ENCODE results near the gene SRCAP. TPM values are rescaled to one million over a fixed set of nuclear protein-coding genes. Genes with fewer than 3 reads are reported as not detected.

SRCAP gene
- total RNA-seq, 1 donor from 2014 or later, result 91.6 TPM

GRCh38 chr16:30787613-30788378 lies 88.8 kb downstream of the SRCAP start:
- intact Hi-C loops (cut with micrococcal nuclease), result no loop called here
- H3K4me3 Mint-ChIP-seq, result peak overlapping the region; percentile 83
- H3K27ac Mint-ChIP-seq, result no peak overlapping the region
- no peak for DNase-seq
- no peaks in the 10 kb centered on the region for H3K9me3 Mint-ChIP-seq
- peaks cover 4% of the 10 kb centered on the region for H3K4me1 Mint-ChIP-seq
- peaks cover 30% of the 10 kb centered on the region for H3K27me3 Mint-ChIP-seq
- no peaks in the 10 kb centered on the region for H3K36me3 Mint-ChIP-seq (ENCODE audit: low read depth)

Other genes starting within 250 kb of the SRCAP start
- gene ITGAL, start 226.4 kb upstream of the SRCAP start, total RNA-seq, result 264 and 267 TPM in 2 replicates
- 12.9 and 14.8 TPM in 2 replicates for gene ZNF768, start 172.6 kb upstream of the SRCAP start, total RNA-seq
- gene ZNF747, start 164.3 kb upstream of the SRCAP start, total RNA-seq, result 10.5 and 13.6 TPM in 2 replicates
- gene ZNF764, start 140.8 kb upstream of the SRCAP start, total RNA-seq, result 13.9 and 14.9 TPM in 2 replicates
- 6.6 and 8.0 TPM in 2 replicates for gene ZNF688, start 127.5 kb upstream of the SRCAP start, total RNA-seq
- gene ZNF785, start 113.5 kb upstream of the SRCAP start, total RNA-seq, result 17.1 and 17.8 TPM in 2 replicates
- gene ZNF689, start 88.8 kb upstream of the SRCAP start, total RNA-seq, result 14.0 and 14.6 TPM in 2 replicates
- gene PRR14, start 48.2 kb upstream of the SRCAP start, total RNA-seq, result 82.2 and 86.7 TPM in 2 replicates
- gene FBRS, start 40.7 kb upstream of the SRCAP start, total RNA-seq, result 121 and 124 TPM in 2 replicates
- gene PHKG2, start 49.3 kb downstream of the SRCAP start, total RNA-seq, result 39.5 and 41.0 TPM in 2 replicates
- 4.0 and 4.2 TPM in 2 replicates for gene CFAP119, start 62.9 kb downstream of the SRCAP start, total RNA-seq
- gene RNF40, start 63.2 kb downstream of the SRCAP start, total RNA-seq, result 95.4 and 100 TPM in 2 replicates
- 2.5 and 2.6 TPM in 2 replicates for gene ZNF629, start 88.0 kb downstream of the SRCAP start, total RNA-seq
- gene BCL7C, start 194.9 kb downstream of the SRCAP start, total RNA-seq, result 23.9 and 24.5 TPM in 2 replicates
- 0.17 and 0.33 TPM in 2 replicates for gene CTF1, start 197.4 kb downstream of the SRCAP start, total RNA-seq
- 35.9 and 36.5 TPM in 2 replicates for gene FBXL19, start 224.4 kb downstream of the SRCAP start, total RNA-seq
- 11.8 and 12.7 TPM in 2 replicates for gene ORAI3, start 249.9 kb downstream of the SRCAP start, total RNA-seq

Measured in activated CD4-positive, alpha-beta T cell treated with anti-CD3 and anti-CD28 coated beads, Interleukin-2, amount 10 ng/mL, durations not matched to agents 24 days and 14 days (primary cell).